B cell (primary cell): ENCODE data around the gene AK8.

Experiments used
- CTCF ChIP-seq: fragments of 200-600 bp; IDR thresholded peaks from one replicate; pipeline ENCODE4 v1.8.0; 2022; ENCODE audit warnings: antibody characterized with exemption, mild to moderate bottlenecking
- EZH2 ChIP-seq: IDR thresholded peaks from 2 replicates; pipeline ENCODE4 v1.6.1; 2012; ENCODE audit warnings: borderline replicate concordance, low read depth, mild to moderate bottlenecking, moderate library complexity, low read length; ENCODE audit not compliant: insufficient read depth, poor library complexity, severe bottlenecking

DNA sequence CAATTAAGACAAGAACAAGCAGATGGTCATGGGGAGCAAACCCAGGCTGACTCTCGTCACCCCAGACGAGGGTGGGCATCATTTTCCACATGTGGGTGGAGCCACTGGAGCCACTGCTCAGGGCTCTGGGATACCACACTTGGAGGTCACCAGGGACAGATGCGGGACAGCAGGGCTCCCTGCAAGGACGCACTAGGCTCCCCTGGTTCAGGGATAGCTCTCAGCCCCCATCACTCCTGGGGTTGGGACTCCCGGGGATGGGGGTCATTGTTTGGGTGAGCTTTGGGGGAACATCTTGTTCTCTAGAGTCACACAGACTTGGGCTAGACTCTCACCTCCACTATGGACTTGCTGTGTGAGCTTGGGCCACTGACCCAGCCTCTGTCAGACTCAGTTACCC lies 150.0 kb downstream of the AK8 start:
- no peak for TF ChIP-seq CTCF
- TF ChIP-seq EZH2: no peak
